DMS114 treated with DMSO at 0.1 percent for 48 hours (cell line): ENCODE data around the gene NCAM1.

Source experiments
- DNase-seq: peaks from one replicate; lab custom pipeline; 2025; ENCODE audit not compliant: unreplicated experiment; lab: John Stamatoyannopoulos, UW

NCAM1 gene

GRCh38 chr11:113245216-113245615, 284.0 kb downstream of the NCAM1 start:
- DNase-seq = no peak

DNA sequence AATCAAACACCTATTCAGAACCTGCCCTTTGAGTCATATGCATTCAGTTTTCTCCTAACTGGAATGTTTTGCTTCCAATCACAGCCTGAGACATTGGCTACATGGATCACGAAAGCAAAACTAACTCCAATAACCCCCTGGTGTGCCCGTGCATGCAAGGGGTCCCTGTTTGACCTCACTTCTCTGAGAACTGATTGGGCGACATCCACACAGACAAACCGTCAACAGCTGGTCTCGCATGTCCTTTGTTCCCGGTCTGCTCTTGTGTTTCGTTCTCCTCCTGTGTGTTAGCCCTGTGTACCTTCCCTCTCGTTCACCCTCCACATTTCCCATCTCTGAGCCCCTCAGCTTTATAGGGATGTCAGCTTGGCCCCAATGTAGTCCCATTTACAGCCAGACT, 286.0 kb downstream of the NCAM1 start:
- no peak for DNase-seq

DNA sequence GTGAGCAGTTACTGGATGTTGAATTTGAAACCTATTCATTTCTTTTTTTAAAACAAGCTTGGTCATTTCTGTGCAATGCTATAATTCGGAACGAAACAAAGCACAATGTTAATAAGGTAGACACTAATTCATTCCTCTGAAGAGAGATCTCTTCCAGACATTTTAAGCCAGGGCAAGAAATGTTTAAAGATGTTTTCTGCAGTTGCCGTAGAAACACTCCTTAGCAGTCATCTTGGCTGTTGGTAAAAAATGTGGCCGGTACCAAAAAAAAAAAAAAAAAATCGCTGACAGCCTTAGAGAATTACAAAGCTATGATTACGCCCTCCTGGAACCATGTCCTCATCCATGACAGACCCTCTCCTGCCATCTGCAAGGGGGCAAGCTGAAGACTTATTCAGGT, 286.7 kb downstream of the NCAM1 start:
- no peak for DNase-seq

GRCh38 chr11:113248702-113249490, 287.7 kb downstream of the NCAM1 start:
- DNase-seq = no peak

- DNase-seq = no peak
Measured at GRCh38 chr11:113249491-113249763, 288.2 kb downstream of the NCAM1 start.

DNA sequence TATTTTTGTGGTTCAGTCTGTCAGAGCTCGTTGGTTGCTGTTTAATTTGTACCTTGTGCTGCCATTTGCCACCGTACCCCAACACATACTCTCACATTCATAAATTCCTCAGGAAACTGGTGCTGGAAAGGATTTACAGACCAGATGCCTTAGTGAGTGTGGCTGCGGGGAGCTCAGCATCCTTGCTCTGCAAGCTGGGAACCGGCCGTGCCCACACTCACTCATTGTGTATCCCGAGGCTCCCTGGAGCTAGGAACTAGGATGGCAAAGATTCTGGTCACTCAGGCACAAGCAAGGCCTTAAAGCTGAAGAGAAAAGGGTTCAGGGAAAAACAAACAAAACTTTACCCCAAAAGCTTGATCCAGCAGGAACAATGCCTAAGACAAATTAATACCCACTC, 288.6 kb downstream of the NCAM1 start:
- no peak for DNase-seq

- no peak for DNase-seq
Measured at GRCh38 chr11:113251281-113251680, 290.1 kb downstream of the NCAM1 start.

- DNase-seq = no peak
Measured at GRCh38 chr11:113253406-113253805, 292.2 kb downstream of the NCAM1 start.

GRCh38 chr11:113255096-113255495, 293.9 kb downstream of the NCAM1 start:
- no peak for DNase-seq

DNA sequence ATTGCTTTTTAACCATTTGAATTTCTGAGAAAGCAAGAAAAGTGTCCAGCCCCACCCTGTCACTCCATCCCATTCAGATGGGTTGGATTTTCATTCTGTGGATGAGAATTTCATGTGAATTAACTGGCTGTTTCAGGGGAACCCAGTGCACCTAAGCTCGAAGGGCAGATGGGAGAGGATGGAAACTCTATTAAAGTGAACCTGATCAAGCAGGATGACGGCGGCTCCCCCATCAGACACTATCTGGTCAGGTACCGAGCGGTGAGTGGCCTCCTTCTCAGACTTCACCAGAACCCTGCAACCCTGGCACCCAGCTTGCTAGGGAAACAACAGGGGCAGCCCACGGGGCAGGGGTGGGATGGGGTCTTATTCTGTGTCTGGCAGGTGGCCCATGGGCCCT, 294.5 kb downstream of the NCAM1 start:
- no peak for DNase-seq

GRCh38 chr11:113256431-113257202, 295.4 kb downstream of the NCAM1 start:
- no peak for DNase-seq

DNA sequence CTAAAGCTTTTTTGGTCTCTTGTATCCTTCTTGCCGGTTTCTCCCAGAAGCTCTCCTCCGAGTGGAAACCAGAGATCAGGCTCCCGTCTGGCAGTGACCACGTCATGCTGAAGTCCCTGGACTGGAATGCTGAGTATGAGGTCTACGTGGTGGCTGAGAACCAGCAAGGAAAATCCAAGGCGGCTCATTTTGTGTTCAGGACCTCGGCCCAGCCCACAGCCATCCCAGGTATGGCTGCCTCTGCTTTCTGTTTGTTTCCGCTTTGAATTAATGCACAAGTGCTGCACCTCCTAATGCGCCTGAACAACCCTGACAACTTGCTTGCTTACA, 298.8 kb downstream of the NCAM1 start:
- DNase-seq = no peak

DNA sequence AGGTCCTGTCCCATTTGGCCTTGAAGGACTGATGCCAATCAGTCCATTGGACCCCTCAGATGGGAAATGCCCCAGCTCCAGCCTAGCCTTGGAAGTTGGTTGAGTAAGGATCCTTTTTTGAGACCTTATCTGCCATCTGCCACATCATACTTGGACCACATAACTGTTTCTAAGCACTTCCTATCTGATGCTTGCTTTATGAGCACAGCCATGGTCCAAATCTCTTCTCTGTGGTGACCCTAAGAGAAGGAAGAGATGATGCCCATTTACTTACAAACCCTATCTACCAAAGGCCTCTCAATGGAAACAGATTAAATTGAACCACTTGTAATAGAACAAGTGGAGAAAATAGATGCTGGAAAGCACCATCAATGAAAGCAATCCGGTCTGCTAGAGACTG, 299.3 kb downstream of the NCAM1 start:
- no peak for DNase-seq

DNA sequence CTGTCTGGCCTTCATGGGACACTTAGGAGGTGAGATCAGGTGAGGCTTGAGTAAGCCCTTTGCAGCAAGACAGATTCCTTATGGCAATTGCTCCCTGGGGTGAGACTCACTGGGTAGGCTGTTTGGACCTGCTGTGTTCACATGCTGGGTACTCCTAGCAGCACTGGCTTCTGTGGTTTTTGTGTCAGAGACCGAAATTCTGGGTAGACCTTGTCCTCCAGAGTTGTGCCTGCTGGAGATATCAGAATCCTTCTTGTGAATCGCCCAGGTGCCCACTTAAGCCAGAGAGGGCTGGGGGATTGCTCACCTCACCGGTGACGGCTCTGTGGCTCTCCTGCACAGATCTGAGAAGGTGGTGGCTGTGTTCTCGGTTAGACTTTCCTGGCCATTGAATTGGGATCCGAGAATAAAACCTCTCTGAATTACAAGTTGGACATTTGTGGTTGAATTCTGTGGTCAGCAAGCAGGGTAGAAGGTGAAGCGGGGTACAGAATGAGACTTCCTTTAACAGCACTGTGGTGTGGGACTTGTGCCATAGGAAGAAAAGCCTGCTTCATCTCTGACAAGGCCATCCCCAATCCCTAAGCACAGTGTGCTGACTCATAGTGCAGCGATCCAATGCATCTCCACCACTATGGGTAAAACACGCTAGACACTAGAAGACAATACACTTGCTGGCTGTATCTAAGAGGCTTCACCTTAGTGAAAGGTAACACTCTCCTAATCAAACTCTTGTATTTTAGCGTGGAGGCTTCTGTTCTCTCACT, 300.7 kb downstream of the NCAM1 start:
- DNase-seq = no peak

GRCh38 chr11:113262594-113262993, 301.4 kb downstream of the NCAM1 start:
- no peak for DNase-seq

DNA sequence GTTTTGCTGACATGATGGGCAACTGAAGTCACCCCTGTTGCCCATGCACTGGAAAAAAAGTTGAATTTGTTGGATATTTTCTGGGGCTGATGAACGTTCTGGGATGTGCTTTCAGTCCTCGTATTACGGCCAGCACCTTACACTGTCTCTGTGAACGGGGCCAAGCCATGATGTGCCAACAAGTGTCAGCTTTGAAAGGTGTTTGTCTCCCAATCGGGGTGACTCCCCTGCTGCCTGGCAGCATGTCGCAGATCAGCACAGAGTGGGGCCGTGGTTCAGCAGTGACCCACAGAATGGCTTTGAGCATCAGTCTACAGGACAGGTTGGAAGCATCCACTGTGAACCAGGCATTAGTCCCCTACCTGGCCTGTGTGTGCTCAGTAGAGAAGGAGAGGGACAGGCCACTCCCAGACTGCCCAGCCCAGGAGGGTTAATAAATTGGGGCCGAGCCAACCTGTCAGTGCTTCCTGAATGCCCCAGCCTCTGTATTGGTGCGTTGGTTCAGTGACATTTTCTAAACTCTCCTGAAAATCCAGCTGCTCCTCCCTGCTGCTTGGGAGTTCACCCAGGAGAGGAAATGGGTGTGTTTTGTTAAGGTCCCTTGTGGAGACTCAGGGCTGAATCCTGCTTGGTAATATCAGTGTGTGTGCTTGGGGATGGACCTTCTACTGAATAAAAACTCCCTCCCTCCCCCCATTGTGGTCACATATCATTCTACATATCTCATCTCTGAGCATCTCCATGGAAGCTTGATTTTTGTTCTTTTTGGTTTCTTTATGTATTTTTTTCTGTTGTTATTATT, 302.4 kb downstream of the NCAM1 start:
- DNase-seq = no peak

GRCh38 chr11:113265362-113265761, 304.1 kb downstream of the NCAM1 start:
- DNase-seq = no peak

DNA sequence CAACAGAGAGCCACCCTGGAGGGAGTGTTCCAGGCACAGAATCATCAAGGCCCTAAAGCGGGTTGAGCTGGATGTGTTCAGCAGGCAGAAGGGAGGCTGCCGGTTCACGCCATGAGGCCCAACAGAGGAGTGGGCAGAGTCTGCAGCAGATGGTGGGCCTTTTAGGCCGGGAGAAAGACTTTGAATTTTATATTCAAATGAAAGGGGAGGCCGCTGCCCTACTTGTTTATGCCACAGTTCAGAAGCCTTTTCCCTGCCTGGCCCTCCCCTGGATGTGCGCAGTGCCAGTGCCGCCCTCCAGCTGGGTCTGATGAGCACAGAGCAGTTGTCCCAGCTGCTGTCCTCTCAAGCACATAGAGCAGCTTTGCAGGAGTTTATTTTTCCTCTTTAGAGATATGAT, 306.3 kb downstream of the NCAM1 start:
- no peak for DNase-seq

DNA sequence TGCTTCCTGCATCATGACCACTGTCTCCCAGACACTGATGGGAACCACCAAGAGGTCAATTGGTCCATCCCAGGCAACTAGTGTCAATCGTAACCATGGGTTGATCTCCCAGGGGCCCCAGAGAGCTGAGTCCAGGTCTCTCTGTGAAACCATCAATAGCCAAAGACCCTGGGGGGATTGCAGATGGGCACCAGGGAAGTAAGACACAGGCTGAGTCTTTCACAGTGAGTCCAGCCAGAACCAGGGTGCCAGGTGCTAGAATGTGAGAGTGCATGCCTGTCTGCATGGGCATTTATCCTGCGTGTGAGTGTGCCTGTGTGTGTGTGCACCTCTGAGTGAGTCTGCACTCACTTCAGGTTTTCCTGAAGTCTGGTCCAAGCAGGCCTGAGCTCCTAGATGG, 307.9 kb downstream of the NCAM1 start:
- no peak for DNase-seq

GRCh38 chr11:113269636-113270035, 308.4 kb downstream of the NCAM1 start:
- no peak for DNase-seq

GRCh38 chr11:113270080-113270479, 308.9 kb downstream of the NCAM1 start:
- no peak for DNase-seq
